ACC112 (cell line): ENCODE measurements around the gene SIRT7.

Experiments used
- H2AFZ ChIP-seq: fragments of 200-600 bp; sonication (generic); one replicate; pipeline ENCODE4 v1.6.0; 2017; ENCODE audit warnings: antibody characterized with exemption, low read length; ENCODE audit not compliant: unreplicated experiment
- H3K27ac ChIP-seq: fragments of 200-600 bp; sonication (generic); 2 replicates; pipeline ENCODE4 v1.5.1; 2014; ENCODE audit warnings: low read depth, mild to moderate bottlenecking, antibody characterized with exemption, low read length, moderate library complexity
- H3K27me3 ChIP-seq: fragments of 200-600 bp; sonication (generic); 2 replicates; pipeline ENCODE4 v1.6.1; 2014; ENCODE audit warnings: mild to moderate bottlenecking, antibody characterized with exemption, low read length, moderate library complexity, mixed read lengths; ENCODE audit not compliant: insufficient read depth
- H3K36me3 ChIP-seq: fragments of 200-600 bp; sonication (generic); 2 replicates; pipeline ENCODE4 v1.6.1; 2016; ENCODE audit warnings: mild to moderate bottlenecking, antibody characterized with exemption, low read length, moderate library complexity, mixed read lengths; ENCODE audit not compliant: insufficient read depth
- H3K4me1 ChIP-seq: fragments of 200-600 bp; sonication (generic); one replicate; pipeline ENCODE4 v1.6.1; 2016; ENCODE audit warnings: low read length, mixed read lengths; ENCODE audit not compliant: insufficient read depth, unreplicated experiment, control insufficient read depth
- H3K4me3 ChIP-seq: fragments of 200-600 bp; sonication (generic); 2 replicates; pipeline ENCODE4 v1.5.1; 2014; ENCODE audit warnings: mild to moderate bottlenecking, low read depth, low read length
- H3K79me2 ChIP-seq: fragments of 200-600 bp; sonication (generic); one replicate; pipeline ENCODE4 v1.6.0; 2016; ENCODE audit warnings: low read length; ENCODE audit not compliant: control insufficient read depth, unreplicated experiment, insufficient read depth

The SIRT7 gene

GRCh38 chr17:81870981-81871386 lies 47.0 kb downstream of the SIRT7 start, which contains the start of gene ARHGDIA:
Gene ARHGDIA (minus strand): TSS chr17:81871337. CDS start chr17:81869930, 1,407 bp downstream.
- peaks cover 29% of the 10 kb centered on the region for H3K4me1 ChIP-seq
- peak within 1 kb of the TSS; percentile 97 for H3K4me3 ChIP-seq
- peaks cover 30% of the 10 kb centered on the region for H3K79me2 ChIP-seq
- peak within 1 kb of the TSS; percentile 97 for H3K27ac ChIP-seq
- H2AFZ ChIP-seq, result peak within 1 kb of the TSS; percentile 93
- no peaks in the 10 kb centered on the region for H3K36me3 ChIP-seq
- H3K27me3 ChIP-seq, result no peaks in the 10 kb centered on the region

GRCh38 chr17:81870131-81870980 lies 47.6 kb downstream of the SIRT7 start:
- Histone ChIP-seq H3K79me2 (peaks cover 30% of the 10 kb centered on the region), H2AFZ (no peak overlapping the region)

GRCh38 chr17:81869221-81870130 lies 48.5 kb downstream of the SIRT7 start:
- Histone ChIP-seq H3K27me3 (no peaks in the 10 kb centered on the region), H3K4me1 (peaks cover 29% of the 10 kb centered on the region), H2AFZ (no peak overlapping the region), H3K79me2 (peaks cover 31% of the 10 kb centered on the region), H3K4me3 (peak overlapping the region; percentile 96), H3K36me3 (no peaks in the 10 kb centered on the region), H3K27ac (peak overlapping the region; percentile 97)

More at GRCh38 chr17:81870131-81870980, 47.6 kb downstream of the SIRT7 start:
- Histone ChIP-seq H3K36me3 (no peaks in the 10 kb centered on the region), H3K27ac (peak overlapping the region; percentile 97), H3K4me3 (peak overlapping the region; percentile 96), H3K27me3 (no peaks in the 10 kb centered on the region), H3K4me1 (peaks cover 29% of the 10 kb centered on the region)

GRCh38 chr17:81868674-81869220 lies 49.2 kb downstream of the SIRT7 start:
- H3K4me3 ChIP-seq, result peak overlapping the region; percentile 96
- H2AFZ ChIP-seq, result no peak overlapping the region
- H3K27me3 ChIP-seq, result no peaks in the 10 kb centered on the region
- H3K79me2 ChIP-seq, result peaks cover 39% of the 10 kb centered on the region
- peaks cover 30% of the 10 kb centered on the region for H3K4me1 ChIP-seq
- H3K27ac ChIP-seq, result peak overlapping the region; percentile 97
- H3K36me3 ChIP-seq, result no peaks in the 10 kb centered on the region

DNA sequence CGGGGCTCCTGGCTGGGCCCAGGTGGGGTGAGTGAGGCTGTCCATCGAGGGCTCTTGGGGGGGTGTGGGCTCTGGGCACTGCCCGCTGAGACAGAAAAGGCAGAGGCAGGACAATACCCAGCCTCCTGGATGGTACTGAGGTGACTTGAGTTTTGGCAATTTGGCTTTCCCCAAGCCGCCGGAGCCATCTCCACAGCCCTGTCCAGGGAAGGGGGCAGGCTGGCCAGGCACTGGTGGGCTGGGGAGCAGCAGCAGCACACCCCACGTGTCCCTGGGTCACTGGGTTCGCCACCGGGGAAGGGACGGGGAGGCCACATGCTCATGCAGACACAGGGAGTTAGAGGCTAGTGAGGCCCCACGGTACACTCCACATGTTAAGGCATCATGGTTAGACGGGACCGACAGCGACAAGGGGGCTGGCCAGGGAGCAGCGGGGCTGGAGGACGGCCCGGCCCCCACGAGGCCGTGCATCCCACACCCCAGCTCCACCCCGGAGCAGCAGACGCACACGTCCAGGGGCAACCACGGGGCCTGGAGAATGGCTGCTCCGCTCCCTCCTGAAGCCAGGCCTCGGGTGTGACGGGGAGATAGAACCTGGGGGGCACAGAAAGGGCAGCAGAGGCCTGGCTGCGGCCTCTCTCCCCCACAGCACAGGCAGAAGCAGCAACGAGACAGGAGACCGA lies 49.8 kb downstream of the SIRT7 start:
- Histone ChIP-seq H3K4me3 (no peak overlapping the region), H3K36me3 (no peaks in the 10 kb centered on the region; the same call in 1 of the 2 replicates), H2AFZ (no peak overlapping the region), H3K27ac (peak overlapping the region; percentile 50), H3K79me2 (peaks cover 45% of the 10 kb centered on the region), H3K4me1 (peaks cover 36% of the 10 kb centered on the region), H3K27me3 (no peaks in the 10 kb centered on the region)

GRCh38 chr17:81867170-81867990 lies 50.6 kb downstream of the SIRT7 start:
- Histone ChIP-seq H3K27me3 (no peaks in the 10 kb centered on the region), H3K36me3 (no peaks in the 10 kb centered on the region; the same call in 1 of the 2 replicates), H3K27ac (peak overlapping the region; percentile 50), H3K4me3 (no peak overlapping the region), H3K4me1 (peaks cover 41% of the 10 kb centered on the region), H2AFZ (no peak overlapping the region), H3K79me2 (peaks cover 46% of the 10 kb centered on the region)

GRCh38 chr17:81866440-81867169 lies 51.4 kb downstream of the SIRT7 start:
- H3K36me3 ChIP-seq, result no peaks in the 10 kb centered on the region; the same call in 1 of the 2 replicates
- H3K27me3 ChIP-seq, result no peaks in the 10 kb centered on the region
- H3K4me3 ChIP-seq, result no peak overlapping the region
- no peak overlapping the region for H2AFZ ChIP-seq
- peak overlapping the region; percentile 50; the same call in 1 of the 2 replicates for H3K27ac ChIP-seq
- peaks cover 46% of the 10 kb centered on the region for H3K79me2 ChIP-seq
- peaks cover 41% of the 10 kb centered on the region for H3K4me1 ChIP-seq

- H3K27ac ChIP-seq, result peak overlapping the region; percentile 50; the same call in 1 of the 2 replicates
- peaks cover 46% of the 10 kb centered on the region for H3K79me2 ChIP-seq
- no peak overlapping the region for H2AFZ ChIP-seq
- no peaks in the 10 kb centered on the region for H3K27me3 ChIP-seq
- H3K4me3 ChIP-seq, result no peak overlapping the region
- no peaks in the 10 kb centered on the region; the same call in 1 of the 2 replicates for H3K36me3 ChIP-seq
- H3K4me1 ChIP-seq, result peaks cover 41% of the 10 kb centered on the region
Measured at GRCh38 chr17:81865733-81866439, 52.1 kb downstream of the SIRT7 start.
